ENCODE measurements around the gene C1orf74. TPM values are rescaled to one million over a fixed set of nuclear protein-coding genes. Genes with fewer than 3 reads are reported as not detected.

Gene C1orf74
- polyA plus RNA-seq, 3 donors from 2014 or later, result 0.18 to 0.84 TPM; not detected in 1

DNA sequence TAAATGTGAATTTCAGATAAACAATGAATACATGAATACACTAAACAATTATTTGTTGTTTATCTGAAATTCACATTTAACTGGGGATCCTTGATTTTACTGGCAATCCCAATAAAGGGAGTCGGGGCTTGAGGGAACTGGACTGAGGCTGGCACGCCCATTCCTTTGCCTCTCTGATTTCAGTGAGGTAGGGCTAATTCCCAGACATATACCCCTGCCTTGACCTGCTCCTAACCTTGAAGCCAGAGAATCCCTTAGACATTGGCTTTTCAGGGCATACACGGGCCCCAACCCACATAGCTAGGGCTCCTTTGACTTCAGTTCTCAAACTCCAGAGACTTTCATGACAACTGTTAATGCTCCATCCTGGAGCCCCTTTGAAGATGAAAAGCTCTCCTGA is 32.6 kb upstream of the C1orf74 start:
- H3K27ac Mint-ChIP-seq, result no peak overlapping the region
- H3K27me3 Mint-ChIP-seq (ENCODE audit: low read depth in 3 of 3), result peaks cover 8 to 10% (median 9%) of the 10 kb centered on the region in 3 donors
- H3K36me3 Mint-ChIP-seq, result no peaks in the 10 kb centered on the region

DNA sequence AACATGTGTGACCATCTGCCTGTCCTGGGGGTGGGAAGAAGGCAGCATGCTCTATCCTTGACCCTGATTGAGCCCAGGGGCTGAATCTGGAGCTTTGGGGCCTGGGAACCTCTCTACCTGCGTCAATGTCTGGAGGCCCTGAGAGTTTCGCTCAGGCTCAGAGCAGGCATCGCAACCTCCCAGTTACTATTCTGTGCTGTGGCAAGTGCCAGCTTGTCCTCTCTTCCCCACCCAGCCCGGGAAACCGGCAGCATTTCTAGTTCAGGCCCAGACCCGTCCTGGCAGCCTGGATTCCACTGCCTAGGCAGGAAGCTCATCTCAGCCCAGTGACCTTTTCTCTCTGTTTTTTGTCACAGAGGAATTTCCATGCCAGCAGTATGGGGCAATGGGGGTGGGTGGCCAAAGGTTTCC is 31.6 kb upstream of the C1orf74 start:
- DNase-seq, result no peak
- Mint-ChIP-seq H3K27me3 (ENCODE audit: low read depth in 3 of 3) (peaks cover 2 to 8% (median 5%) of the 10 kb centered on the region in 3 donors), H3K4me1 (no peaks in the 10 kb centered on the region), H3K27ac (no peak overlapping the region), H3K4me3 (no peak overlapping the region), H3K9me3 (peaks cover 0 to 1% (median 0%) of the 10 kb centered on the region in 6 donors), H3K36me3 (no peaks in the 10 kb centered on the region)

More for the DNA sequence above, 32.6 kb upstream of the C1orf74 start:
- Mint-ChIP-seq H3K9me3 (peaks cover 0 to 1% (median 0%) of the 10 kb centered on the region in 6 donors), H3K4me1 (no peaks in the 10 kb centered on the region), H3K4me3 (no peak overlapping the region)
- no peak for DNase-seq

DNA sequence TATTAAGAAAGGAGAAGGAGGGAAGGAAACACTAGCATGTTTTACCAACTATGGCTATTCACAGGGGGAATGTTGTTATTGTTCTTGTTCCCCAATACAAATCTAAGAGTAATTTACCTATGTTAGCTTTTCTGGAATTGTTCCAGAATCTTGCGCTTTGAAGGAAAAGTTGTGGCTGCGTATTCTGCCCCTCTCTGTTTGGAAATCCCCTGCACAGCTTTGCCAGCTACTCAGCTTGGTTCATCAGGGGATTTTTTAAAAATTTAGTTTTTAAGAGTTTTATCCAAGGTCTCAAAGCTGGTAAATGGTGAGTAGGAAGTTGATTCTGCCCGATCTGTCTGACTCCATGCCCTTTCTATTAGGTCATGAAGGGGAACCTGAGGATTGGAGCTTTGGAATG is 31.1 kb upstream of the C1orf74 start:
- no peak overlapping the region for H3K4me3 Mint-ChIP-seq
- no peaks in the 10 kb centered on the region for H3K4me1 Mint-ChIP-seq
- no peaks in the 10 kb centered on the region for H3K36me3 Mint-ChIP-seq
- peaks cover 2 to 9% (median 5%) of the 10 kb centered on the region in 3 donors for H3K27me3 Mint-ChIP-seq (ENCODE audit: low read depth in 3 of 3)
- DNase-seq, result no peak
- peaks cover 0 to 1% (median 0%) of the 10 kb centered on the region in 6 donors for H3K9me3 Mint-ChIP-seq
- H3K27ac Mint-ChIP-seq, result no peak overlapping the region

DNA sequence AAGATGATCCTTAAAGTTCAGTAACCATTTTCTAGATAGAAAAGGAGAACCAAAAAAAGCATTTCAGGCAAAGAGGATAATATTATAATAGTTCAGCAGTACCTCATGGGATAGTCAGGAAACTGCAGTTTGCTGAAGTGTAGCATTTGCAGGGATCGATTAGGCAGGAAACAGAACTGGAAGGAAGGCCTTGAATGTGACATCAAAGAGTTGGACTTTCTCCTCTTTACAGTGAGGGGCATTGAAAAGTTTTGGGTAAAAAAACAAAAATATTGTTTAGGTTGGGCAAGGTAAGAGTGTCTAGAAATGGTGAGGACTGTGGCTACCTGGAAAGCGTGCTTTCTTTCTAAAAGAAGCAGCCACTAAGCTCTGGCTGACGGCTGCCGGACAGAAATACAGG is 29.5 kb upstream of the C1orf74 start:
- H3K27me3 Mint-ChIP-seq (ENCODE audit: low read depth in 3 of 3), result peaks cover 2 to 8% (median 5%) of the 10 kb centered on the region in 3 donors
- no peaks in the 10 kb centered on the region for H3K36me3 Mint-ChIP-seq
- H3K4me1 Mint-ChIP-seq, result no peaks in the 10 kb centered on the region
- H3K9me3 Mint-ChIP-seq, result peaks cover 0 to under 1% (median 0%) of the 10 kb centered on the region in 6 donors
- DNase-seq, result no peak
- no peak overlapping the region for H3K27ac Mint-ChIP-seq
- H3K4me3 Mint-ChIP-seq, result no peak overlapping the region

DNA sequence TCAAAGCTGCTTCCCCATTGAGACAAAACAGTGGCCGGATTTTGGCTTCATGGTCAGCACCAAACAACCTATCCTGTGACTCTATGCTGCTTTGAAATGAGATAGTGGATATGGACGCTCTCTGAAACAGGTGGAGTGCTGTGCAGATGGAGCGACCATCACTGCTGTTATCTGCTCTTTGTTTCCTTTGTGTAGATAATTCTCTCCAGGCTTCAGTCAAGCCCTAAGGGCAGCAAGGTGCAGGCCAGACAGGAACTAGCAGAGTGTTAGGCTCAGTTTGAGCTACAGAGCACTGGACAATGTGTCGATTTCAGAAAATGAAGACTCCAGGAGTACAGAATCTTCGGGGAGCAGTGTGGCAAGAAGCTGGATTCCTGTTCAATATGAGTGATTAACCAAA is 26.4 kb upstream of the C1orf74 start:
- H3K36me3 Mint-ChIP-seq, result no peaks in the 10 kb centered on the region
- DNase-seq, result no peak
- H3K27ac Mint-ChIP-seq, result no peak overlapping the region
- H3K9me3 Mint-ChIP-seq, result no peaks in the 10 kb centered on the region
- H3K4me3 Mint-ChIP-seq, result no peak overlapping the region
- peaks cover 1 to 8% (median 7%) of the 10 kb centered on the region in 3 donors for H3K27me3 Mint-ChIP-seq (ENCODE audit: low read depth in 3 of 3)
- peaks cover 7 to 8% of the 10 kb centered on the region in 2 donors for H3K4me1 Mint-ChIP-seq

DNA sequence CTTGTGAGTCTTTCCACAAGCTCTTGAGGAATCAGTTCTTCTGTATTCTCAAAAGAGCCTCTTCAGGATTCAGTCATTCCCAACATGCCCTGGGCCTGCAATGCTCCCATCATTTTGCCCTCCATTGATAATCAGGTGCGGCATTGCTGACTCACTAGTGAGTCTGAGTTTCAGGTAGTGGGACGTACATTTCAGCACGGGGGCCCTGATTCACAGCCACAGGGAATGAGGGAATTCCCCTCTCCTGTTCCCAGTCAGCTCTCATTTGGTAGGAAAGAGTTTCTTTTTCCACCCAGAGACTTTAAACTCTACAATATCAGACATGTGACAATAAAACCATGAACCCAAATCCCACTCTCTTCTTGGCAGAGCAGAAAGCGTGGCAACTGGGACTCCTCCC is 25.3 kb upstream of the C1orf74 start:
- no peak overlapping the region for H3K4me3 Mint-ChIP-seq
- no peak for DNase-seq
- H3K9me3 Mint-ChIP-seq, result no peaks in the 10 kb centered on the region
- H3K27ac Mint-ChIP-seq, result no peak overlapping the region
- H3K27me3 Mint-ChIP-seq (ENCODE audit: low read depth in 3 of 3), result peaks cover 1 to 8% (median 7%) of the 10 kb centered on the region in 3 donors
- peaks cover 17 to 19% of the 10 kb centered on the region in 2 donors for H3K4me1 Mint-ChIP-seq
- no peaks in the 10 kb centered on the region for H3K36me3 Mint-ChIP-seq

DNA sequence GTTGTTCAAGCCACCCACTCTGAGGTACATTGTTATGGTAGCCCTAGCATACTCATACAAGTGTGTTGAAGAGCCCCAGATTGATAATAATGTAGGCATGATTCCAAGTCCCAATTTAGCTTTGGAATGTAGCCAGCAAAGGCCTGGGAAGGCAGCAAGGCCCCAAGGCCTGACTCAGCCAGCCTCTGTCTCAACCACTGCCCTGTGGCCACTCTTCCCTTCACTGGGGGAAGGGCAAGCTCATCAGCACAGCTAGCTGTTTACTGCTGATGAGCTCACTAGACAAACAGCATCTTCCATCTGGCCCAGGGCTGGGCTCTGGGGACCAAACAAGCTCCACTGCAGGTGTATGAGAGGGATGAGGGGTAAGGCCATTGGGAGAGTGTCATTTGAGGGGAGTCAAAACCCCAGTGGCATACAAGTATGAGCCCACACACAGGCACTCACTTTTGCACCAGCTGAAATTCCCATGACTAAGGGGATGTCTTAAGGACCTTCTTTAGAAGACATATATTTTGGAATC is 23.8 kb upstream of the C1orf74 start:
- Mint-ChIP-seq H3K27me3 (ENCODE audit: low read depth in 3 of 3) (peaks cover 1 to 6% (median 5%) of the 10 kb centered on the region in 3 donors), H3K27ac (no peak overlapping the region), H3K4me3 (no peak overlapping the region), H3K9me3 (no peaks in the 10 kb centered on the region), H3K4me1 (peaks cover 17 to 19% of the 10 kb centered on the region in 2 donors), H3K36me3 (no peaks in the 10 kb centered on the region)
- DNase-seq, result no peak

DNA sequence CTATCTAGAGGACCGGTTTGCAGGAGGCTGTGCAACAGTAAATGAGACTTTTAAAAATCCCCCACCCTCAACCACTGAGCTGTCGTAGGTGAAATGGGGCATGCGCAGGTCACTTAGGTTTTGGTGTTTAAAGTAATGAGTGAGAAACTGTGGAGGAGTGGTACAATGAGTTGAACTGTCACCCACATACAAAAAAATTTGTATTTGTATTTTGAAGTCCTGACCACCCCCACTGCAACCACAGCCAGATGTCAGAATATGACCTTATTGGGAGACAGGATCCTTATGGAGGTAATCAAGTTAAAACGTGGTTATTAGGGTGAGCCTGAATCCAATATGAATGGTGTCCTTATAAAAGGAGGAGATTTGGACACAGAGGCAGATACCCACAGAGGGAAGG is 23.1 kb upstream of the C1orf74 start:
- no peak for DNase-seq
- no peaks in the 10 kb centered on the region for H3K36me3 Mint-ChIP-seq
- H3K9me3 Mint-ChIP-seq, result no peaks in the 10 kb centered on the region
- H3K4me1 Mint-ChIP-seq, result peaks cover 17 to 19% of the 10 kb centered on the region in 2 donors
- no peak overlapping the region for H3K4me3 Mint-ChIP-seq
- H3K27ac Mint-ChIP-seq, result peak overlapping the region in 1 of 6 donors; percentile 60
- peaks cover 1 to 6% (median 5%) of the 10 kb centered on the region in 3 donors for H3K27me3 Mint-ChIP-seq (ENCODE audit: low read depth in 3 of 3)

DNA sequence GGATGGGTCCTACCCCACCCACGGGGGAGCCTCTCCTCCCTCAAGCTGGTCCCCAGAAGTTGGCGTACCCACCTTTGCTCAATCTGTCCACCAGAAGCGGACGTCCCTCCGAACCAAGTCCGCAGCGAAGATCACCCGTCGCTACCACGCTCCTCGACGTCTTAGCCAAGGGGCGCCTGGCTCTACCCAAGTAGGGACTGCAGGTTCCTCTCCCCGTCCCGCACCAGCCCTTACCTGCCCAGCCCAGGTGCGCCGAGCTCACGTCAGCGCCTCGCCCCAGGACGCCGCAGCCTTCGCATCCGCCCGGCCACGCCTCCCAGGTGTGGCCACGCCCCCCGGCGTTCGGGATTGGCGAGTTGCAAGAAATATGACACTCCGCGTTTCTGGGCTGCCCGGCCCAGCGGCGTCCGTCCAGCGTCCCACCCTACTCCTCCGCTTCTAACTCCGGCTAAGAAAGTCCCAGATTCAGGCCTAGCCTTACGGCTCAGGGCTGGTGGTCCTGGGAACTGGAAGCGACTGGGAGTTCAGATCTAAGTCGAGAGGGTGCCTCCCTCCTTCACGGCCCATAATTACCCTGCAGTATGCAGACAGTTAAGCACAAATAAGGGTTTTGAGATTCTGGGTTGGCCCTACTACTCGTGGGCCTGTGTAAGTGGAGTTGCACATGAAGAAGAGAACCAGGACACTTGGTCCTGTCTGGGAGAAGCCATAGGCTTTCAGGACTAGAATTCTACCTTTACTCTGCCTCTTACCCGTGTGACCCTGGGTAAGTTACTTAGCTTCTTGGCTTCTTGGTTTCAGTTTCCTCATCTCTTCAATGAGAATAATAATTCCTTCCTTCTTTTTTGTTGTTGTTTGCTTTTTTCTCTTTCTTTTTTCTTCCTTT is 21.8 kb upstream of the C1orf74 start, which contains the start of gene IRF6:
Gene IRF6, minus strand, starts transcription at position 268 of the 886 bp plus-strand sequence. CDS start 4,729 bp downstream, outside the sequence.
- peak; percentile 59 to 78 (median 71) for DNase-seq
- Mint-ChIP-seq H3K9me3 (no peaks in the 10 kb centered on the region), H3K36me3 (peaks cover 0 to 6% (median 4%) of the 10 kb centered on the region in 3 donors), H3K4me3 (peak within 1 kb of the TSS; percentile 93 to 99 (median 95)), H3K27ac (peak within 1 kb of the TSS; percentile 90 to 97 (median 94)), H3K4me1 (peaks cover 17 to 19% of the 10 kb centered on the region in 2 donors), H3K27me3 (ENCODE audit: low read depth in 3 of 3) (peaks cover 0 to 6% (median 5%) of the 10 kb centered on the region in 3 donors)

DNA sequence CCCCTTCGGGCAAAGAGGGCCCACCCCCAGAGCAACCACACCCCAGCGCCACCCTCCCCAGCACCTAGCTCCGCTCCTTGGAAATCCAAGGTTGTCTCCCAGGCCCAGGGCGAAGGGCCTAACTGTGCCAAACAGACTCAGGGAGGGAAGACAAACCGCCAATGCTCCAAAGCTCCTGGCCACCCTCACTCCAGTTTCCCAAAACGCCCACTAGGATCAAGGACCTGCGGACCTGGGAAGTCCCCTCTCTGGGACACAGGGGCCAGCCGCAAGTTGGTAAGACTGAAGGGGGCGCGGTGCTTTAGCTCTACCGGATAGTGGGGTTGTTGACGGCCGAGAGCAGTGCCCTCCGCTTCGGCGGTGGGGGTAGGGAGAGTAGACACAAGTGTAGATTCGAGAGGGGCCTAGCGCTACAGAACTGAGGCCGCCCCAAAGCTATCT is 21.0 kb upstream of the C1orf74 start:
- Mint-ChIP-seq H3K9me3 (no peaks in the 10 kb centered on the region), H3K4me3 (peak overlapping the region; percentile 93 to 99 (median 95)), H3K27ac (peak overlapping the region in 4 of 6 donors; percentile 69 to 97 (median 80)), H3K36me3 (peaks cover 0 to 6% (median 4%) of the 10 kb centered on the region in 3 donors), H3K4me1 (peaks cover 17 to 19% of the 10 kb centered on the region in 2 donors), H3K27me3 (ENCODE audit: low read depth in 3 of 3) (peaks cover 0 to 5% (median 3%) of the 10 kb centered on the region in 3 donors)
- DNase-seq, result no peak

DNA sequence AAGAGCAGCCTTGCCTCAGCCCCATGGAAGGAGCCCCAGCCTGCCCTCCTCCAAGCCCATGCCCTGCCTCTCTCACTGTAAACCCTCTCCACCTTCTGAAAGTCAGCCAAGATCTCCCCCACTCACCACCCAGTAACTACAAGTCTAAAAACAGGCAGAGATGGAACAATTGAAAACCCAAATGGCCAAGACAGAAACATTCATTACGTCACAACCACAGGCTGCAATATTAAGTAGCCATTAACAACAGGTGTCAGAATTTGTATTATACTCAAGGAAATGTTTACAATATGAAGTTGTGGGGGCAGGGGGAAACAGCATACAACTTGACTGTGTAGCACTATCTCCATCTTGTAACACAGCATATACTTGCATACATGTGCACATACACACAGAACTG is 19.2 kb upstream of the C1orf74 start:
- no peak overlapping the region for H3K4me3 Mint-ChIP-seq
- peaks cover 6 to 11% (median 10%) of the 10 kb centered on the region in 3 donors for H3K36me3 Mint-ChIP-seq
- no peak for DNase-seq
- peaks cover 17 to 19% of the 10 kb centered on the region in 2 donors for H3K4me1 Mint-ChIP-seq
- no peak overlapping the region for H3K27ac Mint-ChIP-seq
- no peaks in the 10 kb centered on the region for H3K9me3 Mint-ChIP-seq
- H3K27me3 Mint-ChIP-seq (ENCODE audit: low read depth in 3 of 3), result peaks cover 0 to 5% (median 0%) of the 10 kb centered on the region in 3 donors

DNA sequence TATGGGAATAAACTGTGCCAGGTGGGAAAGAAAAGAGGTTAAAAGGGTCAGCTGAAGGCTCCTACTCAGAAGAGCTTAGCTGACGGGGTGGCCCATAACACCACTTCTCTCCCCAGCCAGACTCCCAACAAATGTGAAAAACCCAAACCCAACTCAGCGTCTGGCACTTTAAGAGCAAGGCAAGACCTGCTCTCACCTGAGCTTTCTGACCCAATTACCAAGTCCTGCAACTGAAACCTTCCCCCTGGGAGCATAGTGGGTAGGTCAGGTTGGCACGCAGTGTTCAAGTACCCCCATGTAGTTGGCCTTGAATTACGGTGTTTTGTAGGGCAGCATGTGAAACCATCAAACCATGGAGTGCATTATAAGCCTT is 18.4 kb upstream of the C1orf74 start:
- Mint-ChIP-seq H3K4me1 (peaks cover 17 to 19% of the 10 kb centered on the region in 2 donors), H3K27me3 (ENCODE audit: low read depth in 3 of 3) (peaks cover 0 to 5% (median 3%) of the 10 kb centered on the region in 3 donors), H3K36me3 (peaks cover 9 to 15% (median 10%) of the 10 kb centered on the region in 3 donors), H3K9me3 (no peaks in the 10 kb centered on the region), H3K4me3 (no peak overlapping the region), H3K27ac (no peak overlapping the region)
- no peak for DNase-seq

DNA sequence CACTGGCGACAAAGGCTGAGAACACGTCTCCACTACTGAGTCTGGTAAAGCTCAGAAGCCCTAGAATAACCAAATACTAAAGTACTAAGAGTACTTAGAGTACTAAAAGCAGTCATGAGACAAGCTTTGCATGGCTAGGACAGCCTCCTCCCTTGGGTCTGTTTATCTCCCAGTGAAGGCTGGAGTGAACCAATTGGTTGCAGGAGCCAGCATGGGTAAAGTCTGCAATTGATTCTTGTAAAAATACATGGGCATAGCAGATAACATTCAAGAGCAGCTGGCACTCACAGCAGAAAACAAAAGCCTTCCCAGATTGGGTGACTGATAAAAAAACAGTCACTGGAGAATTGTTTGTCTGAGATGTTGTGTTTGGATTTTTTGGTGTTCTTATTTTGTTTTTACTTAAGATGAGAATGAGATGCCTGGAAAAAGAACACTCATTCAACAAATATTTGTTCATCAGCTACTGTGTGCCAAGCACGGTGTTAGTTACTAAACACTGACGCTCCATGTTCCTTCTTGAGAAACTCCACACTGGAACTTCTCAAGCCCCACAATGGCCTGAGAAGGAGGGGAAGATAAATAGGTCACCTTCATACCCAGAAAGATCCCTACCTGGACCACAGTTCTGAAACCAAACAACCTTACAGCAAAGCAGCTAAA is 17.9 kb upstream of the C1orf74 start:
- H3K36me3 Mint-ChIP-seq, result peaks cover 10 to 16% (median 14%) of the 10 kb centered on the region in 3 donors
- no peak for DNase-seq
- H3K9me3 Mint-ChIP-seq, result no peaks in the 10 kb centered on the region
- H3K27ac Mint-ChIP-seq, result no peak overlapping the region
- no peak overlapping the region for H3K4me3 Mint-ChIP-seq
- H3K4me1 Mint-ChIP-seq, result peaks cover 17 to 19% of the 10 kb centered on the region in 2 donors
- peaks cover 0 to 5% (median 3%) of the 10 kb centered on the region in 3 donors for H3K27me3 Mint-ChIP-seq (ENCODE audit: low read depth in 3 of 3)

All from immature natural killer cell (primary cell).